Natural killer cell (primary cell): ENCODE data around the gene OR52R1. TPM values are rescaled to one million over a fixed set of nuclear protein-coding genes. Genes with fewer than 3 reads are reported as not detected.

ENCODE experiments used
- ATAC-seq, 3 donors: fragments of 150-1000 bp in 2 of 3; fragments of 200-7000 bp in 1 of 3; cut with Tn5 transposase; 1 replicate in 1 of 3; 2 replicates in 2 of 3; pipeline ENCODE4 v1.10.0; 2021; ENCODE audit warnings: mild to moderate bottlenecking in 2 of 3, moderate library complexity in 2 of 3
- DNase-seq, 2 donors: peaks; one replicate each; pipeline versions ENCODE4 v3.0.0 to v3.0.0-alpha.2; 2013 to 2021; ENCODE audit warnings: mixed read lengths in 1 of 2
- H3K27ac ChIP-seq: one replicate; pipeline ENCODE4 v1.5.1; 2013; ENCODE audit warnings: mild to moderate bottlenecking, low read length
- H3K27me3 ChIP-seq: one replicate; pipeline ENCODE4 v1.6.1; 2013; ENCODE audit warnings: low read length; ENCODE audit not compliant: control insufficient read depth, insufficient read depth
- H3K36me3 ChIP-seq: one replicate; pipeline ENCODE4 v1.6.1; 2013; ENCODE audit warnings: low read length; ENCODE audit not compliant: control insufficient read depth, insufficient read depth
- H3K4me1 ChIP-seq: one replicate; pipeline ENCODE4 v1.6.1; 2013; ENCODE audit warnings: low read length; ENCODE audit not compliant: control insufficient read depth, insufficient read depth
- H3K4me3 ChIP-seq: one replicate; pipeline ENCODE4 v1.5.1; 2013; ENCODE audit warnings: low read length
- H3K9me3 ChIP-seq: one replicate; pipeline ENCODE4 v1.6.1; 2013; ENCODE audit warnings: low read length; ENCODE audit not compliant: control insufficient read depth, insufficient read depth
- H3K27ac Mint-ChIP-seq, 2 donors: one replicate each; pipeline ENCODE4 v1.8.0; 2022; ENCODE audit warnings: mild to moderate bottlenecking in 2 of 2, mixed read lengths in 2 of 2, moderate library complexity in 1 of 2
- H3K27me3 Mint-ChIP-seq, 2 donors: one replicate each; pipeline ENCODE4 v1.8.0; 2022; ENCODE audit warnings: low read depth in 2 of 2, mixed read lengths in 2 of 2
- H3K36me3 Mint-ChIP-seq: one replicate; pipeline ENCODE4 v1.8.0; 2022; ENCODE audit warnings: mixed read lengths
- H3K4me1 Mint-ChIP-seq, 2 donors: one replicate each; pipeline ENCODE4 v1.8.0; 2022; ENCODE audit warnings: mixed read lengths in 2 of 2
- H3K4me3 Mint-ChIP-seq: one replicate; pipeline ENCODE4 v1.8.0; 2022; ENCODE audit warnings: mild to moderate bottlenecking, moderate library complexity, mixed read lengths
- H3K9me3 Mint-ChIP-seq, 2 donors: one replicate each; pipeline ENCODE4 v1.8.0; 2022; ENCODE audit warnings: mixed read lengths in 2 of 2
- WGBS: methylation state at CpG from one replicate; pipeline ENCODE4 v1.1.7; 2013; ENCODE audit warnings: missing lambda C conversion rate; ENCODE audit not compliant: insufficient coverage; 5-methylcytosine and 5-hydroxymethylcytosine counted together
- intact Hi-C: fragments of 100-400 bp; cut with micrococcal nuclease; formaldehyde crosslinking; loops from one replicate; pipeline ENCODE4 v1.14.2; 2022
- total RNA-seq, 4 donors: library from RNA; stranded (reverse); fragments of 120-200 nt in 1 of 4; gene quantifications; one replicate each; pipeline versions ENCODE4 v1.2.3 to v1.2.4, GENCODE V29; 2013 to 2022
- TF ChIP-seq, protein P1 (sequence below): fragments of 200-600 bp; IDR thresholded peaks from one replicate; pipeline ENCODE4 v1.8.0; 2022; ENCODE audit warnings: antibody characterized with exemption

OR52R1 gene
- not detected for total RNA-seq
- not detected for total RNA-seq (2013)

DNA sequence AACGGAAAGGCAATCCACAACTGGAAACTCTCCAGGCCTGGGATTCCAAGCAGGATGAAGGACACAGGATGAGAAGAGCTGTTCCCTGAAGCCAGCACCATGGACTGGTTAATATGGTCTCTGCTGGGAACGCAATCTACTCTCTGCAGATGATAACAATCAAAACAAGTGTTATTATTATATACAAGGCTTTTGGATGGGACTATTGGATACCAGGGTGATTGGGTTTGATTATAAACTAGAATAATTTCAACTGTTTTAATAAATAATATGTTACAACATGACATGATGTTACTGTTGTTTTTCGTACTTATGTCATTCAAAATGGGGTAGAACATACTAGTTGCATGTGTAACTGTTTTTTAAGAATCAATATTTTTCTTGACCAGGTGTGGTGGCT, at the start of gene OR52R1:
Gene OR52R1, minus strand, starts transcription at position 101 of the 400 bp plus-strand sequence. Its CDS starts 0 bp downstream, at position 101.
- intact Hi-C loops: no loop called here
- 100% methylated on average over 2 of the region's 3 CpGs for WGBS
- ATAC-seq: no peak

DNA sequence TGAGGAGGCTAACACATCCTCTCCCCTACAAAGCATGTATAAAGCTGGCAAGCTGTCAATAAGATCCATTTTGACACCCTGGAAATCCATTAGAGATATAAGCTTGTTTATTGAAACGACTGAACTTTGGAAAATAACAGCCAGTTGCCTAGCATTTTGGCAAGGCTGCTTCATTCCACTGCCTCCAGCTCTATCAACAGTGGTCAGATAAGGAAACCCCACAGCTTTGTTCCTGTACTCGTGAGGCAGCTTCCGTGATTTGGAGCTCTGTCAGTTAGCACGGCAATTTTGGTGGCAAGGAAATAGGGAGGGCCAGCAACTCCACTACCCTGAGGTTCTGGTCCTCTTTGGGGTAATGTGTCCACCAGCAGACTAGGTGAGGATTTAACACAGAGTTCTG, 46.9 kb upstream of the OR52R1 start:
- no peaks in the 10 kb centered on the region for H3K27me3 ChIP-seq
- no peaks in the 10 kb centered on the region for H3K9me3 ChIP-seq
- TF ChIP-seq, protein P1, sequence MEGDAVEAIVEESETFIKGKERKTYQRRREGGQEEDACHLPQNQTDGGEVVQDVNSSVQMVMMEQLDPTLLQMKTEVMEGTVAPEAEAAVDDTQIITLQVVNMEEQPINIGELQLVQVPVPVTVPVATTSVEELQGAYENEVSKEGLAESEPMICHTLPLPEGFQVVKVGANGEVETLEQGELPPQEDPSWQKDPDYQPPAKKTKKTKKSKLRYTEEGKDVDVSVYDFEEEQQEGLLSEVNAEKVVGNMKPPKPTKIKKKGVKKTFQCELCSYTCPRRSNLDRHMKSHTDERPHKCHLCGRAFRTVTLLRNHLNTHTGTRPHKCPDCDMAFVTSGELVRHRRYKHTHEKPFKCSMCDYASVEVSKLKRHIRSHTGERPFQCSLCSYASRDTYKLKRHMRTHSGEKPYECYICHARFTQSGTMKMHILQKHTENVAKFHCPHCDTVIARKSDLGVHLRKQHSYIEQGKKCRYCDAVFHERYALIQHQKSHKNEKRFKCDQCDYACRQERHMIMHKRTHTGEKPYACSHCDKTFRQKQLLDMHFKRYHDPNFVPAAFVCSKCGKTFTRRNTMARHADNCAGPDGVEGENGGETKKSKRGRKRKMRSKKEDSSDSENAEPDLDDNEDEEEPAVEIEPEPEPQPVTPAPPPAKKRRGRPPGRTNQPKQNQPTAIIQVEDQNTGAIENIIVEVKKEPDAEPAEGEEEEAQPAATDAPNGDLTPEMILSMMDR: no peak
- Mint-ChIP-seq H3K36me3 (no peaks in the 10 kb centered on the region), H3K27ac (no peak overlapping the region), H3K27me3 (peaks cover 7 to 13% of the 10 kb centered on the region in 2 donors), H3K9me3 (peaks cover 0 to 4% of the 10 kb centered on the region in 2 donors), H3K4me3 (no peak overlapping the region), H3K4me1 (no peaks in the 10 kb centered on the region)
- intact Hi-C loops: no loop called here
- no peak overlapping the region for H3K27ac ChIP-seq
- DNase-seq (no peak), ATAC-seq (no peak)
- H3K36me3 ChIP-seq: no peaks in the 10 kb centered on the region
- H3K4me3 ChIP-seq: no peak overlapping the region
- H3K4me1 ChIP-seq: no peaks in the 10 kb centered on the region
- WGBS: 37% methylated on average over 4 of the region's 4 CpGs

More for the DNA sequence above, at the start of gene OR52R1:
- no peaks in the 10 kb centered on the region for H3K36me3 ChIP-seq
- H3K27ac ChIP-seq: no peak within 1 kb of the TSS
- TF ChIP-seq, protein P1: no peak
- no peak within 1 kb of the TSS for H3K4me3 ChIP-seq
- no peak within 1 kb of the TSS for H3K4me3 Mint-ChIP-seq
- H3K9me3 Mint-ChIP-seq: peaks cover 0 to 2% of the 10 kb centered on the region in 2 donors
- no peaks in the 10 kb centered on the region for H3K27me3 ChIP-seq
- DNase-seq: no peak
- no peaks in the 10 kb centered on the region for H3K4me1 Mint-ChIP-seq
- no peaks in the 10 kb centered on the region for H3K9me3 ChIP-seq
- no peaks in the 10 kb centered on the region for H3K4me1 ChIP-seq
- no peak within 1 kb of the TSS for H3K27ac Mint-ChIP-seq
- peaks cover 0 to 10% of the 10 kb centered on the region in 2 donors for H3K27me3 Mint-ChIP-seq
- H3K36me3 Mint-ChIP-seq: no peaks in the 10 kb centered on the region

DNA sequence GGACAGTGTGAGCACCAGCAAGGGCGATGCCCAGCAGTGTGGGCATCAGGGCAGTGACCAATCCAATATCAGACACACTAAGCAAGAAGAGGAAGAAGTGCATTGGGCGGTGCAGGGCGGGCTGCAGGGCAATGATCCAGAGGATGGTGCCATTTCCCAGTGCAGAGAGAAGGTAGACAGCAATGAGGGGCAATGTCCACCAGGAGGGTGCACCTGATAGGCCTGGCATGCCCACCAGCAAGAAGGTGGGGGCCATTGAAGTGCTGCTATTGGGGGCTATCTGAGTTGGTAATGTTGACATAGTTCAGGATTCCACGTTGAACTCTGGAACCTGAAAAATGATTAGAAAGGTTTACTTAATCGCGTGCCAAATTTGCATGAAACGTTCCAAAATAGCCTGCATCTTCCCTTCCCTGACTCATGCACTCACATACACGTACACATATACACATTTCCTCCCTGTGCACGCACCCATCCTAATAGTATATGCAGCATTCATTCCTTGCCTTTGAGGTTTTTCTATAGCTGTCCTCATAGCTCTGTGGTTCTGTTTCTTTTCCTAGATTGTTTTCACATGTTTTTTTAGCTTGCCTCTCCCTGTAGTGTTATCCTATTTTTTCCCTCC, 44.8 kb upstream of the OR52R1 start, which contains the start of gene OR51S1:
Gene OR51S1, minus strand, starts transcription at position 301 of the 625 bp plus-strand sequence. Its CDS starts 0 bp downstream, at position 301.
- peaks cover 8 to 13% of the 10 kb centered on the region in 2 donors for H3K27me3 Mint-ChIP-seq
- no peaks in the 10 kb centered on the region for H3K4me1 ChIP-seq
- H3K4me3 Mint-ChIP-seq: no peak within 1 kb of the TSS
- H3K36me3 ChIP-seq: no peaks in the 10 kb centered on the region
- TF ChIP-seq, protein P1: no peak
- intact Hi-C loops: no loop called here
- H3K4me3 ChIP-seq: no peak within 1 kb of the TSS
- H3K4me1 Mint-ChIP-seq: no peaks in the 10 kb centered on the region
- WGBS: 81% methylated on average over 9 of the region's 9 CpGs
- H3K9me3 Mint-ChIP-seq: peaks cover 0 to 2% of the 10 kb centered on the region in 2 donors
- H3K9me3 ChIP-seq: no peaks in the 10 kb centered on the region
- ATAC-seq (no peak), DNase-seq (no peak)
- no peak within 1 kb of the TSS for H3K27ac ChIP-seq
- no peaks in the 10 kb centered on the region for H3K27me3 ChIP-seq
- no peak within 1 kb of the TSS for H3K27ac Mint-ChIP-seq
- no peaks in the 10 kb centered on the region for H3K36me3 Mint-ChIP-seq
